ENCODE data around the gene PTX4.

GRCh38 chr16:1530349-1530882, 41.7 kb upstream of the PTX4 start:
- TF ChIP-seq SMAD3 (CRISPR knock-in tag; conservative IDR thresholded peaks at IDR 0.05) = no peak
- no peak for TF ChIP-seq ZNF224 (CRISPR knock-in tag; IDR thresholded peaks at IDR 0.05)
- no peak for TF ChIP-seq THRA (IDR thresholded peaks at IDR 0.05)
- TF ChIP-seq LARP7 (IDR thresholded peaks at IDR 0.05) = no peak
- TF ChIP-seq ZNF76 (CRISPR knock-in tag; IDR thresholded peaks at IDR 0.05; ENCODE audit: borderline replicate concordance) = no peak
- TF ChIP-seq ZBTB2 (IDR thresholded peaks at IDR 0.05) = no peak
- TF ChIP-seq ZZZ3 (IDR thresholded peaks at IDR 0.05) = no peak
- TF ChIP-seq TFAM (CRISPR knock-in tag; conservative IDR thresholded peaks at IDR 0.05) = no peak
- no peak for TF ChIP-seq RERE (CRISPR knock-in tag; IDR thresholded peaks at IDR 0.05; ENCODE audit: borderline replicate concordance)
- TF ChIP-seq CTCF (IDR thresholded peaks at IDR 0.05 in 2 of 3, conservative IDR thresholded peaks at IDR 0.05 in 1 of 3; ENCODE audit: insufficient read depth in 2 of 3, low read depth in 1 of 3, low read length in 3 of 3) = no peak
- TF ChIP-seq ZNF324 (CRISPR knock-in tag; IDR thresholded peaks at IDR 0.05) = no peak
- no peak for TF ChIP-seq POLR2AphosphoS5 (IDR thresholded peaks at IDR 0.05; ENCODE audit: control insufficient read depth, insufficient read depth, low read depth, low read length)
- TF ChIP-seq SIX5 (IDR thresholded peaks at IDR 0.05; ENCODE audit: borderline replicate concordance in 1 of 2, insufficient read depth in 1 of 2, low read depth in 1 of 2, low read length in 2 of 2) = no peak
- no peak for TF ChIP-seq EZH2 (IDR thresholded peaks at IDR 0.05; ENCODE audit: borderline replicate concordance, low read depth, low read length)
